ENCODE data around the gene TMEM203.

GRCh38 chr9:137233143-137233980 lies 27.9 kb upstream of the TMEM203 start:
- TF ChIP-seq CTCF (conservative IDR thresholded peaks at IDR 0.05) (no peak), ZFX (IDR thresholded peaks at IDR 0.05) (no peak)
